Keratinocyte (primary cell): ENCODE measurements around the gene ZNF823. TPM values are rescaled to one million over a fixed set of nuclear protein-coding genes. Genes with fewer than 3 reads are reported as not detected.

ENCODE experiments used
- DNase-seq: peaks from one replicate; pipeline ENCODE4 v3.0.0-alpha.2; 2011; ENCODE audit warnings: low read depth, missing footprints, low spot score
- FAIRE-seq: peaks from 2 replicates; lab custom pipeline; 2011; peaks lifted over from hg19 to GRCh38; lab: Jason Lieb, UNC
- H2AFZ ChIP-seq: 2 replicates; pipeline ENCODE4 v1.6.0; 2012; ENCODE audit warnings: low read length, control low read depth, inconsistent platforms; ENCODE audit not compliant: control insufficient read depth
- H3K27ac ChIP-seq: 2 replicates; pipeline ENCODE4 v1.5.1; 2011; ENCODE audit warnings: low read length; ENCODE audit not compliant: control insufficient read depth, insufficient read depth
- H3K27me3 ChIP-seq: 3 replicates; pipeline ENCODE4 v1.6.0; 2011; ENCODE audit warnings: low read length; ENCODE audit not compliant: control insufficient read depth, insufficient read depth; ENCODE audit errors: extremely low read depth
- H3K36me3 ChIP-seq, 2 experiments: 2 replicates in 1 of 2; 3 replicates in 1 of 2; pipeline ENCODE4 v1.5.1; 2011; ENCODE audit warnings: low read length in 2 of 2, mild to moderate bottlenecking in 1 of 2; ENCODE audit not compliant: control insufficient read depth in 2 of 2, insufficient read depth in 2 of 2; ENCODE audit errors: extremely low read depth in 1 of 2
- H3K4me1 ChIP-seq: 3 replicates; pipeline ENCODE4 v1.5.1; 2011; ENCODE audit warnings: low read length; ENCODE audit not compliant: control insufficient read depth, insufficient read depth; ENCODE audit errors: extremely low read depth
- H3K4me2 ChIP-seq: 3 replicates; pipeline ENCODE4 v1.6.0; 2011; ENCODE audit warnings: low read depth, low read length; ENCODE audit not compliant: control insufficient read depth, insufficient read depth; ENCODE audit errors: extremely low read depth
- H3K4me3 ChIP-seq, 3 experiments: fragments of 200-600 bp in 1 of 3; sonication (generic) in 1 of 3; 2 replicates in 2 of 3; 3 replicates in 1 of 3; pipeline ENCODE4 v1.5.1; 2011 to 2016; ENCODE audit warnings: low read length in 3 of 3, mild to moderate bottlenecking in 3 of 3, control low read depth in 2 of 3, inconsistent platforms in 1 of 3, low read depth in 1 of 3, mixed read lengths in 1 of 3, mixed run types in 1 of 3, moderate library complexity in 1 of 3; ENCODE audit not compliant: control insufficient read depth in 2 of 3, insufficient read depth in 2 of 3; ENCODE audit errors: extremely low read depth in 1 of 3
- H3K79me2 ChIP-seq: 2 replicates; pipeline ENCODE4 v1.6.0; 2012; ENCODE audit warnings: low read length; ENCODE audit not compliant: control insufficient read depth, insufficient read depth
- H3K9ac ChIP-seq: 3 replicates; pipeline ENCODE4 v1.6.0; 2011; ENCODE audit warnings: low read length; ENCODE audit not compliant: control insufficient read depth, insufficient read depth; ENCODE audit errors: extremely low read depth
- H3K9me1 ChIP-seq: 3 replicates; pipeline ENCODE4 v1.6.0; 2011; ENCODE audit warnings: low read length; ENCODE audit not compliant: control insufficient read depth, insufficient read depth; ENCODE audit errors: extremely low read depth
- H3K9me3 ChIP-seq: 2 replicates; pipeline ENCODE4 v1.5.1; 2012; ENCODE audit warnings: low read depth, low read length; ENCODE audit not compliant: control insufficient read depth
- H4K20me1 ChIP-seq: 3 replicates; pipeline ENCODE4 v1.6.0; 2011; ENCODE audit warnings: low read length; ENCODE audit not compliant: control insufficient read depth, insufficient read depth; ENCODE audit errors: extremely low read depth
- CTCF ChIP-seq, 3 experiments: IDR thresholded peaks in 1 of 3; conservative IDR thresholded peaks in 1 of 3; optimal IDR thresholded peaks in 1 of 3; 2 replicates in 2 of 3; 3 replicates in 1 of 3; pipeline versions ENCODE3 to v1.5.1; 2011; ENCODE audit warnings: low read length in 3 of 3, mild to moderate bottlenecking in 3 of 3, moderate library complexity in 2 of 3, control low read depth in 1 of 3, inconsistent platforms in 1 of 3; ENCODE audit not compliant: insufficient read depth in 2 of 3; ENCODE audit errors: extremely low read depth in 1 of 3
- EZH2 ChIP-seq: IDR thresholded peaks from one replicate; pipeline ENCODE4 v1.6.1; 2012; ENCODE audit warnings: inconsistent platforms, mild to moderate bottlenecking, low read length, moderate library complexity
- dilution Hi-C: fragments of 300-500 bp; cut with MboI; formaldehyde crosslinking; loops from one replicate; pipeline ENCODE4 v1.7.0; 2020; ENCODE audit warnings: low sequenced_read_pairs; ENCODE audit not compliant: extremely low pct_ligation_motif_present
- polyA plus RNA-seq, 5 experiments: library from polyadenylated mRNA; depleted of rRNA in 3 of 5; stranded (reverse) in 3 of 5; stranded (forward) in 1 of 5; unstranded in 1 of 5; fragments of >200 nt; gene quantifications; 1 replicate in 1 of 5; 2 replicates in 3 of 5; 3 replicates in 1 of 5; pipeline versions ENCODE4 v1.2.1 to v1.2.3, GENCODE V29; 2011 to 2012; ENCODE audit warnings: missing spikeins in 2 of 5, low read depth in 1 of 5, low replicate concordance in 1 of 5

The ZNF823 gene
- polyA plus RNA-seq, 1 donor (not counting 4 experiments of a cell fraction or from before 2014, with no cell fraction given), result 6.3 TPM

- H3K27me3 ChIP-seq, result no peaks in the 10 kb centered on the region
- H3K36me3 ChIP-seq, result no peaks in the 10 kb centered on the region
- H2AFZ ChIP-seq, result no peak overlapping the region
- no peak overlapping the region for H3K4me2 ChIP-seq
- H3K79me2 ChIP-seq, result no peaks in the 10 kb centered on the region
- FAIRE-seq, result no peak
- dilution Hi-C loops, result no loop called here
- H3K27ac ChIP-seq, result no peak overlapping the region
- no peak for DNase-seq
- H3K4me3 ChIP-seq, result no peak overlapping the region
- H3K9ac ChIP-seq, result no peak overlapping the region
- TF ChIP-seq CTCF (optimal IDR thresholded peaks at IDR 0.05 in 1 of 3, IDR thresholded peaks at IDR 0.05 in 1 of 3, conservative IDR thresholded peaks at IDR 0.05 in 1 of 3; ENCODE audit: extremely low read depth in 1 of 3, insufficient read depth in 2 of 3, low read length in 3 of 3) (no peak), EZH2 (no peak)
- H3K9me1 ChIP-seq, result no peaks in the 10 kb centered on the region
- H4K20me1 ChIP-seq, result no peaks in the 10 kb centered on the region
- no peaks in the 10 kb centered on the region for H3K9me3 ChIP-seq
- no peaks in the 10 kb centered on the region for H3K4me1 ChIP-seq
Measured at GRCh38 chr19:11704626-11705025, 34.1 kb downstream of the ZNF823 start.

- DNase-seq (no peak), FAIRE-seq (peak; percentile 75)
- no peak overlapping the region for H3K4me3 ChIP-seq
- H3K4me2 ChIP-seq, result no peak overlapping the region
- no peak overlapping the region for H2AFZ ChIP-seq
- H3K9ac ChIP-seq, result no peak overlapping the region
- H3K27ac ChIP-seq, result no peak overlapping the region
- no peaks in the 10 kb centered on the region for H3K9me1 ChIP-seq
- no peaks in the 10 kb centered on the region for H4K20me1 ChIP-seq
- no peaks in the 10 kb centered on the region for H3K79me2 ChIP-seq
- no peaks in the 10 kb centered on the region for H3K27me3 ChIP-seq
- dilution Hi-C loops, result no loop called here
- H3K4me1 ChIP-seq, result no peaks in the 10 kb centered on the region
- TF ChIP-seq CTCF (optimal IDR thresholded peaks at IDR 0.05 in 1 of 3, IDR thresholded peaks at IDR 0.05 in 1 of 3, conservative IDR thresholded peaks at IDR 0.05 in 1 of 3; ENCODE audit: extremely low read depth in 1 of 3, insufficient read depth in 2 of 3, low read length in 3 of 3) (peak; percentile 48 to 70 (median 67)), EZH2 (no peak)
- H3K36me3 ChIP-seq, result no peaks in the 10 kb centered on the region
- no peaks in the 10 kb centered on the region for H3K9me3 ChIP-seq
Measured at GRCh38 chr19:11699931-11700794, 38.6 kb downstream of the ZNF823 start.
